Activated CD4-positive, alpha-beta T cell treated with anti-CD3 and anti-CD28 coated beads, Interleukin-2, amount 50 U/mL, for 16 hours (primary cell): ENCODE results near the gene PPIP5K2.
"Not testable (repeated sequence)": the region's sequence is repeated elsewhere in the genome, so short reads cannot be mapped to it uniquely, and the experiment has no call there.

Experiments used
- DNase-seq: peaks from one replicate; pipeline ENCODE4 v3.0.0-alpha.2; 2020

Gene PPIP5K2

GRCh38 chr5:103209065-103209464, 89.0 kb downstream of the PPIP5K2 start:
- no peak for DNase-seq

- no peak for DNase-seq
Observed at GRCh38 chr5:103210952-103211351, 90.9 kb downstream of the PPIP5K2 start.

GRCh38 chr5:103211576-103212561, 91.8 kb downstream of the PPIP5K2 start:
- no peak for DNase-seq

GRCh38 chr5:103216137-103216536, 96.0 kb downstream of the PPIP5K2 start:
- DNase-seq = no peak

- DNase-seq = no peak
Observed at GRCh38 chr5:103216697-103217096, 96.6 kb downstream of the PPIP5K2 start.

GRCh38 chr5:103217101-103217500, 97.0 kb downstream of the PPIP5K2 start:
- no peak for DNase-seq

- DNase-seq = no peak
Observed at GRCh38 chr5:103218164-103218563, 98.1 kb downstream of the PPIP5K2 start.

- DNase-seq = not testable (repeated sequence)
Observed at GRCh38 chr5:103219074-103219473, 99.0 kb downstream of the PPIP5K2 start.

GRCh38 chr5:103223031-103223955, 103.2 kb downstream of the PPIP5K2 start:
- DNase-seq = no peak

- DNase-seq = peak; percentile 68
Observed at GRCh38 chr5:103224118-103224893, 104.2 kb downstream of the PPIP5K2 start.

GRCh38 chr5:103224894-103225246, 104.8 kb downstream of the PPIP5K2 start:
- DNase-seq = no peak

GRCh38 chr5:103228061-103228460, 108.0 kb downstream of the PPIP5K2 start:
- DNase-seq = peak; percentile 49

- DNase-seq = no peak
Observed at GRCh38 chr5:103228588-103228987, 108.5 kb downstream of the PPIP5K2 start.

GRCh38 chr5:103232393-103232999, 112.4 kb downstream of the PPIP5K2 start:
- peak; percentile 39 for DNase-seq

GRCh38 chr5:103234239-103234975, 114.3 kb downstream of the PPIP5K2 start:
- DNase-seq = no peak

- no peak for DNase-seq
Observed at GRCh38 chr5:103235891-103236290, 115.8 kb downstream of the PPIP5K2 start.

- no peak for DNase-seq
Observed at GRCh38 chr5:103237778-103238177, 117.7 kb downstream of the PPIP5K2 start.

- no peak for DNase-seq
Observed at GRCh38 chr5:103243665-103244064, 123.6 kb downstream of the PPIP5K2 start.

- no peak for DNase-seq
Observed at GRCh38 chr5:103244398-103244797, 124.3 kb downstream of the PPIP5K2 start.

- no peak for DNase-seq
Observed at GRCh38 chr5:103245761-103246160, 125.7 kb downstream of the PPIP5K2 start.

- DNase-seq = no peak
Observed at GRCh38 chr5:103247118-103247517, 127.0 kb downstream of the PPIP5K2 start.

- no peak for DNase-seq
Observed at GRCh38 chr5:103249068-103249467, 129.0 kb downstream of the PPIP5K2 start.
